Keratinocyte (primary cell): ENCODE data around the gene RNF38. TPM values are rescaled to one million over a fixed set of nuclear protein-coding genes. Genes with fewer than 3 reads are reported as not detected.

Experiments
- DNase-seq: peaks from one replicate; pipeline ENCODE4 v3.0.0-alpha.2; 2011; ENCODE audit warnings: low read depth, missing footprints, low spot score
- FAIRE-seq: peaks from 2 replicates; lab custom pipeline; 2011; peaks lifted over from hg19 to GRCh38; lab: Jason Lieb, UNC
- H2AFZ ChIP-seq: 2 replicates; pipeline ENCODE4 v1.6.0; 2012; ENCODE audit warnings: low read length, control low read depth, inconsistent platforms; ENCODE audit not compliant: control insufficient read depth
- H3K27ac ChIP-seq: 2 replicates; pipeline ENCODE4 v1.5.1; 2011; ENCODE audit warnings: low read length; ENCODE audit not compliant: control insufficient read depth, insufficient read depth
- H3K27me3 ChIP-seq: 3 replicates; pipeline ENCODE4 v1.6.0; 2011; ENCODE audit warnings: low read length; ENCODE audit not compliant: control insufficient read depth, insufficient read depth; ENCODE audit errors: extremely low read depth
- H3K36me3 ChIP-seq, 2 experiments: 2 replicates in 1 of 2; 3 replicates in 1 of 2; pipeline ENCODE4 v1.5.1; 2011; ENCODE audit warnings: low read length in 2 of 2, mild to moderate bottlenecking in 1 of 2; ENCODE audit not compliant: control insufficient read depth in 2 of 2, insufficient read depth in 2 of 2; ENCODE audit errors: extremely low read depth in 1 of 2
- H3K4me1 ChIP-seq: 3 replicates; pipeline ENCODE4 v1.5.1; 2011; ENCODE audit warnings: low read length; ENCODE audit not compliant: control insufficient read depth, insufficient read depth; ENCODE audit errors: extremely low read depth
- H3K4me2 ChIP-seq: 3 replicates; pipeline ENCODE4 v1.6.0; 2011; ENCODE audit warnings: low read depth, low read length; ENCODE audit not compliant: control insufficient read depth, insufficient read depth; ENCODE audit errors: extremely low read depth
- H3K4me3 ChIP-seq, 3 experiments: fragments of 200-600 bp in 1 of 3; sonication (generic) in 1 of 3; 2 replicates in 2 of 3; 3 replicates in 1 of 3; pipeline ENCODE4 v1.5.1; 2011 to 2016; ENCODE audit warnings: low read length in 3 of 3, mild to moderate bottlenecking in 3 of 3, control low read depth in 2 of 3, inconsistent platforms in 1 of 3, low read depth in 1 of 3, mixed read lengths in 1 of 3, mixed run types in 1 of 3, moderate library complexity in 1 of 3; ENCODE audit not compliant: control insufficient read depth in 2 of 3, insufficient read depth in 2 of 3; ENCODE audit errors: extremely low read depth in 1 of 3
- H3K79me2 ChIP-seq: 2 replicates; pipeline ENCODE4 v1.6.0; 2012; ENCODE audit warnings: low read length; ENCODE audit not compliant: control insufficient read depth, insufficient read depth
- H3K9ac ChIP-seq: 3 replicates; pipeline ENCODE4 v1.6.0; 2011; ENCODE audit warnings: low read length; ENCODE audit not compliant: control insufficient read depth, insufficient read depth; ENCODE audit errors: extremely low read depth
- H3K9me1 ChIP-seq: 3 replicates; pipeline ENCODE4 v1.6.0; 2011; ENCODE audit warnings: low read length; ENCODE audit not compliant: control insufficient read depth, insufficient read depth; ENCODE audit errors: extremely low read depth
- H3K9me3 ChIP-seq: 2 replicates; pipeline ENCODE4 v1.5.1; 2012; ENCODE audit warnings: low read depth, low read length; ENCODE audit not compliant: control insufficient read depth
- H4K20me1 ChIP-seq: 3 replicates; pipeline ENCODE4 v1.6.0; 2011; ENCODE audit warnings: low read length; ENCODE audit not compliant: control insufficient read depth, insufficient read depth; ENCODE audit errors: extremely low read depth
- CTCF ChIP-seq, 3 experiments: IDR thresholded peaks in 1 of 3; conservative IDR thresholded peaks in 1 of 3; optimal IDR thresholded peaks in 1 of 3; 2 replicates in 2 of 3; 3 replicates in 1 of 3; pipeline versions ENCODE3 to v1.5.1; 2011; ENCODE audit warnings: low read length in 3 of 3, mild to moderate bottlenecking in 3 of 3, moderate library complexity in 2 of 3, control low read depth in 1 of 3, inconsistent platforms in 1 of 3; ENCODE audit not compliant: insufficient read depth in 2 of 3; ENCODE audit errors: extremely low read depth in 1 of 3
- EZH2 ChIP-seq: IDR thresholded peaks from one replicate; pipeline ENCODE4 v1.6.1; 2012; ENCODE audit warnings: inconsistent platforms, mild to moderate bottlenecking, low read length, moderate library complexity
- dilution Hi-C: fragments of 300-500 bp; cut with MboI; formaldehyde crosslinking; loops from one replicate; pipeline ENCODE4 v1.7.0; 2020; ENCODE audit warnings: low sequenced_read_pairs; ENCODE audit not compliant: extremely low pct_ligation_motif_present
- polyA plus RNA-seq, 5 experiments: library from polyadenylated mRNA; depleted of rRNA in 3 of 5; stranded (reverse) in 3 of 5; stranded (forward) in 1 of 5; unstranded in 1 of 5; fragments of >200 nt; gene quantifications; 1 replicate in 1 of 5; 2 replicates in 3 of 5; 3 replicates in 1 of 5; pipeline versions ENCODE4 v1.2.1 to v1.2.3, GENCODE V29; 2011 to 2012; ENCODE audit warnings: missing spikeins in 2 of 5, low read depth in 1 of 5, low replicate concordance in 1 of 5

The RNF38 gene
- polyA plus RNA-seq, 1 donor (not counting 4 experiments of a cell fraction or from before 2014, with no cell fraction given): 12.5 TPM

DNA sequence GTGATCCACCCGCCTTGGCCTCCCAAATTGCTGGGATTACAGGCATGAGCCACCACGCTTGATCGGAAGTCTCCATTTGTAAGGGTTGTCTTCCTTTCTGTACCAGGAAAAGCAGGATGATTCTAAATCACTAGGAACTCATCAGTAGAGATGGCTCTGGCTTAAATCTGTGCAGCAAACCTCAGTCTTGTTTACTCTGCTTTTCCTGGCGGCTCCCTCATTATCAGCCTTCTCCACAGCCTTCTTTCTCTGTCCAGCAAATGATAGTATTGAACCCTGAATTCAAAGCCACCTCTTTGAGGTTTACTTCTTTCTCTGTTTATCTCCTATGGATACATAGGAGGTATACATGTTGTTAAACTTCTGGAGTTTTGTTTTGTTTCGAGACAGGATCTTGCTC is 98.8 kb downstream of the RNF38 start:
- Histone ChIP-seq H4K20me1 (no peaks in the 10 kb centered on the region), H3K9me3 (no peaks in the 10 kb centered on the region), H3K4me1 (peaks cover 11% of the 10 kb centered on the region), H3K36me3 (no peaks in the 10 kb centered on the region), H3K4me2 (no peak overlapping the region), H3K9ac (no peak overlapping the region), H3K79me2 (no peaks in the 10 kb centered on the region), H3K27me3 (no peaks in the 10 kb centered on the region), H3K27ac (no peak overlapping the region), H2AFZ (no peak overlapping the region), H3K9me1 (no peaks in the 10 kb centered on the region), H3K4me3 (no peak overlapping the region)
- TF ChIP-seq CTCF (optimal IDR thresholded peaks at IDR 0.05 in 1 of 3, IDR thresholded peaks at IDR 0.05 in 1 of 3, conservative IDR thresholded peaks at IDR 0.05 in 1 of 3; ENCODE audit: extremely low read depth in 1 of 3, insufficient read depth in 2 of 3, low read length in 3 of 3) (no peak), EZH2 (no peak)
- FAIRE-seq (no peak), DNase-seq (no peak)
- dilution Hi-C loops: no loop called here

GRCh38 chr9:36298566-36298965 is 101.5 kb downstream of the RNF38 start:
- FAIRE-seq: peak; percentile 92
- dilution Hi-C loops: no loop called here
- no peaks in the 10 kb centered on the region for H4K20me1 ChIP-seq
- DNase-seq: peak; percentile 92
- H3K4me3 ChIP-seq: no peak overlapping the region
- H3K9me3 ChIP-seq: no peaks in the 10 kb centered on the region
- no peak overlapping the region for H2AFZ ChIP-seq
- H3K4me2 ChIP-seq: no peak overlapping the region
- H3K79me2 ChIP-seq: no peaks in the 10 kb centered on the region
- peaks cover 11% of the 10 kb centered on the region for H3K4me1 ChIP-seq
- H3K36me3 ChIP-seq: no peaks in the 10 kb centered on the region
- H3K9ac ChIP-seq: no peak overlapping the region
- no peaks in the 10 kb centered on the region for H3K27me3 ChIP-seq
- no peaks in the 10 kb centered on the region for H3K9me1 ChIP-seq
- TF ChIP-seq EZH2 (no peak), CTCF (optimal IDR thresholded peaks at IDR 0.05 in 1 of 3, IDR thresholded peaks at IDR 0.05 in 1 of 3, conservative IDR thresholded peaks at IDR 0.05 in 1 of 3; ENCODE audit: extremely low read depth in 1 of 3, insufficient read depth in 2 of 3, low read length in 3 of 3) (no peak)
- H3K27ac ChIP-seq: no peak overlapping the region
